HepG2 (cell line): ENCODE results near the gene TMEM238.

Source experiments
- EP300 ChIP-seq, 3 experiments: sonication (generic) in 1 of 3; formaldehyde crosslinking in 1 of 3; IDR thresholded peaks; 2 replicates each; pipeline versions ENCODE4 v1.5.1 to v1.6.1; 2011 to 2020; ENCODE audit warnings: low read depth in 2 of 3, low read length in 2 of 3, borderline replicate concordance in 1 of 3, improper control_type of control experiment in 1 of 3, mild to moderate bottlenecking in 1 of 3, missing genetic modification reagents in 1 of 3, moderate library complexity in 1 of 3
- MAFK ChIP-seq, 2 experiments: IDR thresholded peaks in 1 of 2; conservative IDR thresholded peaks in 1 of 2; 2 replicates each; pipeline ENCODE4 v1.6.1; 2011; ENCODE audit warnings: improper control_type of control experiment in 2 of 2, low read length in 2 of 2
- MXI1 ChIP-seq: IDR thresholded peaks from 3 replicates; pipeline ENCODE4 v1.6.1; 2012; ENCODE audit warnings: low read depth, low read length, inconsistent platforms, borderline replicate concordance
- SIN3A ChIP-seq: IDR thresholded peaks from 2 replicates; pipeline ENCODE4 v1.6.1; 2011; ENCODE audit warnings: low read depth, mild to moderate bottlenecking, control low read depth, low read length, borderline replicate concordance
- ZNF383 ChIP-seq: sonication (generic); formaldehyde crosslinking; IDR thresholded peaks from 2 replicates; pipeline ENCODE4 v1.4.0; 2020; ENCODE audit warnings: missing genetic modification reagents, mild to moderate bottlenecking, borderline replicate concordance

DNA sequence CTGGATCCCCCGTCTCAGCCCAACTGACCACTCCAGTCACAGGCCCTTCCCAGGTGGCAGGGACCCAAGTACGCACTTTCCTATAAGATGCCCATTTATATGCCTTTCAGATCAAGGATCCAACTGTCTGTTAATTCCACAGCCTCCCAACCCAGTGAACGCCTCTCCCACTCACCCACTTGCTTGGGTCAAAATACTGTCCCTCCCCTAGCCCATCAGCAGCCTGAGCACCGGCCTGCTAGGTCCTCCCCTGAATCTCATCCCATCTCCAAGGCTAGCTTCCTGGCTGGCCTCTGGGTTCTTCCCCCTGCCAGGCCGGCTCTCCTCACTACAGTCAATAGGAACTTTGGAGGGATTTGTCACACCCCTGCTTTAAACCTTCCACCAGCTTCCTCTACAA is 21.5 kb upstream of the TMEM238 start:
- TF ChIP-seq SIN3A, result no peak
- TF ChIP-seq ZNF383, result no peak
- TF ChIP-seq MXI1, result no peak
- no peak for TF ChIP-seq MAFK (conservative IDR thresholded peaks at IDR 0.05 in 1 of 2, IDR thresholded peaks at IDR 0.05 in 1 of 2; ENCODE audit: low read length in 2 of 2)
- TF ChIP-seq EP300 (IDR thresholded peaks at IDR 0.05; ENCODE audit: low read depth in 2 of 2, low read length in 2 of 2), result no peak
- no peak for TF ChIP-seq EP300 (CRISPR knock-in tag; IDR thresholded peaks at IDR 0.05; ENCODE audit: borderline replicate concordance)
